GM13977 (cell line): ENCODE data around the gene KCNK1.
"Not testable (repeated sequence)": the region's sequence is repeated elsewhere in the genome, so short reads cannot be mapped to it uniquely, and the experiment has no call there.

ENCODE experiments used
- DNase-seq: peaks from one replicate; pipeline ENCODE4 v3.0.0; 2012; ENCODE audit warnings: low spot score
- in situ Hi-C: fragments of 300-500 bp; cut with MboI; formaldehyde crosslinking; loops from one replicate; pipeline ENCODE4 v1.12.0; 2022; ENCODE audit warnings: low sequenced_read_pairs, low pct_unique_long_range_greater_than_20kb, mixed read lengths, inconsistent platforms; ENCODE audit not compliant: unreplicated experiment
- TF ChIP-seq, protein P1 (sequence below): IDR thresholded peaks from 2 replicates; pipeline ENCODE4 v1.5.1; 2012; ENCODE audit warnings: mild to moderate bottlenecking, control low read depth; ENCODE audit not compliant: insufficient read depth; ENCODE audit errors: extremely low read depth, missing control alignments

KCNK1 gene

DNA sequence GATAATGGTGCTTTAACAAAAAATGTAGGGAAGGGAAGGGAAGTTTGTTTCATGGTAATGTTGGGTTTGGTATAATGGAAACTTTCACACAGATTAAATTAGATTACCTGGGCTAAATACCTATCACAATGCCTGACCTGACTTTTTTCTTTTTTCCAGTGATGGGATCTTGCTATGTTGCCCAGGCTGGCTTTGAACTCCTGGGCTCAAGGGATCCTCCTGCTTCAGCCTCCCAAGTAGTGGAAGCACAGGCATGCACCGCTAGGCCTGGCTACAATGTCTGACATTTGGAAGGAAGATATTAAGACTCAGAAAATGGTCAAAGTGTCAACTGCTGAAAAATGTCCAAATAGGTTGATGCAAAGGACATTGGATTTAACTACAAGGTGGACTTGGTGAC is 67.4 kb downstream of the KCNK1 start:
- in situ Hi-C loops = no loop called here
- no peak for DNase-seq
- TF ChIP-seq, protein P1, sequence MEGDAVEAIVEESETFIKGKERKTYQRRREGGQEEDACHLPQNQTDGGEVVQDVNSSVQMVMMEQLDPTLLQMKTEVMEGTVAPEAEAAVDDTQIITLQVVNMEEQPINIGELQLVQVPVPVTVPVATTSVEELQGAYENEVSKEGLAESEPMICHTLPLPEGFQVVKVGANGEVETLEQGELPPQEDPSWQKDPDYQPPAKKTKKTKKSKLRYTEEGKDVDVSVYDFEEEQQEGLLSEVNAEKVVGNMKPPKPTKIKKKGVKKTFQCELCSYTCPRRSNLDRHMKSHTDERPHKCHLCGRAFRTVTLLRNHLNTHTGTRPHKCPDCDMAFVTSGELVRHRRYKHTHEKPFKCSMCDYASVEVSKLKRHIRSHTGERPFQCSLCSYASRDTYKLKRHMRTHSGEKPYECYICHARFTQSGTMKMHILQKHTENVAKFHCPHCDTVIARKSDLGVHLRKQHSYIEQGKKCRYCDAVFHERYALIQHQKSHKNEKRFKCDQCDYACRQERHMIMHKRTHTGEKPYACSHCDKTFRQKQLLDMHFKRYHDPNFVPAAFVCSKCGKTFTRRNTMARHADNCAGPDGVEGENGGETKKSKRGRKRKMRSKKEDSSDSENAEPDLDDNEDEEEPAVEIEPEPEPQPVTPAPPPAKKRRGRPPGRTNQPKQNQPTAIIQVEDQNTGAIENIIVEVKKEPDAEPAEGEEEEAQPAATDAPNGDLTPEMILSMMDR = no peak

DNA sequence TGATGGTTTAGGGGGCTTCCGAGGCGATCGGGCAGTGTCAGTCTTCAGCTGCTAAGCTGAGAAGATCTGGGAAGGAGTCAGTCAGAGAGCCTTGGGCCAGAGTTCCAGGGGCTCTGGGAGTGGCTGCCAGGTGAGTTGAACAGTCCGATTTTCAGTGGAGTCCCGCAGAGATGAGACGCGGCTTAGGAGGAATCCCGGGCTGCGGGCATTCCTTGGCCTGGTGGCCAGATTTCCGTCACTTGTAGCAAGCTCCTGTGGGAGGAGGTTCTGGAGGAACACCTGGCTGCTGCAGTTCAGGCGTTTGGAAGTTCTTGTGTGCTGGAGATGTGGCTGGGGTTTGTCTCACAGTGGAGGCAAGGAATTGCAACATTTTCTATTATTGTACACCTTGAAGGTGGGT is 72.7 kb downstream of the KCNK1 start:
- in situ Hi-C loops, DNase-seq: not testable (repeated sequence)

DNA sequence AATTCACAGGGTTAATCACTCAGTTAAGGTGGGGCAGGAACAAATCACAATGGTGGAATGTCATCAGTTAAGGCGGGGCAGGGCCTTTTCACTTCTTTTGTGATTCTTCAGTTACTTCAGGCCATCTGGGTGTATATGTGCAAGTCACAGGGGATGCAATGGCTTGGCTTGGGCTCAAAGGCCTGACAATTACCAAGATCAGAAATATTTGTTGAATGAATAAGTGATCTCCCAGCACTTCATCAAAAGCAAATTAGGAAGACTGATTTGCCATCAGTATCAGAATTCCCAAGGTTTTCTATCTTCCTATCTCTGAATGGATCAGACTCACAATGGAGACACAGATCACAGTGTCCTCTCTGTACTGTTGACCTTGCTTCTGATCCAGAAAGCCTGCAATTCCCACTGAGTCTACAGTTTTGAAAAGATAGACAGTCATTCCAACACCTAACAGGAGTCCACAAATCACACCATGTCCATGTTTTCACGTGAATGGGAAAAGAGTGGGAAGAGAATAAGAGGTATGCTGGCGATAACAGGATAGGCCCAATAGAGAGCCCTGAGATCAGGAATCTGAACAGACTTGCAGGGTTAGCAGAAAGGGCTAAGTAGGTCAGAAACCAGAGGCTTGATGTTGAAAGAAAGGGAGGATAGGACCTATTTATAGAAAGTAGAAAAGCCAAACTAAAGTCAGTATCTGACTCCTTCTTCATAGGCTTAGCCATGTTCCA is 75.3 kb downstream of the KCNK1 start:
- TF ChIP-seq, protein P1 = no peak
- no peak for DNase-seq
- in situ Hi-C loops = no loop called here

DNA sequence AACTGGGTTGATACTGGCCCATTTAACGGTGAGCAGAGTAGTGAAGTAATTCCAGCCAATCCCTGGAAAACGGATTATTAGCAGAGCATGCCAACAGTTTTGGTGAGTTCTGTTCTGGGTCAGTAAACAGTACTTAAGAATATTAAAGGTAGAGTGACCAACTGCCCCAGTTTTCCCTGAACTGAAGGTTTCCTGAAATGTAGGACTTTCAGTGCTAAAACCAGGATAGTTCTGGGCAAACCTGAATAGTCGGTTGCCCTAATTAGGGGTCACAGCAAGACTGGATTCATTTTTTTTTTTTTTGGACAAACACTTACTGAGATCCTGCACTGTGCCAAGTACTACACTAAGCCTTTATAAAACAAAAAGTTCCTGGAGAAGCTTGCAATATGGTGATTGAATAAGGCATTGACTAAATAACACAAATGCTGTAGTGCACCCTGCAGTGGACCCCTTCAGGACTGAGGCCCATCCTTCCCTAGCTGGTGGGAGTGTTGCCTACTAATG is 75.9 kb downstream of the KCNK1 start:
- in situ Hi-C loops = no loop called here
- TF ChIP-seq, protein P1 = no peak
- no peak for DNase-seq

DNA sequence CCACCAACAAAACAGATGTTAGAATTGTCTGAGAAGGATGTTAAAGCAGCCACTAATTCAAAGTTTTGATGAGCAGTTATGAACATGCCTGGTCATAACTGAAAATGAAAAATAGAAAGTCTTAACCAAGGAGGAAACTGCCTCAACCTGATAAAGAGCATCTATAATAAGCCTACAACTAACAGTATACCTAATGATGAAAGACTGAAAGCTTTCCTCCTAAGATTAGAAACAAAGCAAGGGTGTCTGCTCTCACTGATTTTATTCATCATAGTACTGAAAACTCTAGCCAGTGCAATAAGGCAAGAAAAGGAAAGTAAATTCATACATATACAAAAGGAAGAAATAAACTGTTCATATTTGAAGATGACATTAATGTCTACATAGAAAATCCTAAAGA is 82.0 kb downstream of the KCNK1 start:
- DNase-seq = no peak
- TF ChIP-seq, protein P1 = no peak
- in situ Hi-C loops = no loop called here

- in situ Hi-C loops = no loop called here
- DNase-seq = no peak
- TF ChIP-seq, protein P1 = no peak
These were observed 86.4 kb downstream of the KCNK1 start for GRCh38 chr1:233700338-233700737.

GRCh38 chr1:233704170-233704897 is 90.4 kb downstream of the KCNK1 start:
- TF ChIP-seq, protein P1 = no peak
- in situ Hi-C loops = no loop called here
- DNase-seq = no peak
